SK-N-SH treated with all-trans-retinoic acid at 6 μM for 48 hours (cell line): ENCODE data around the gene KIRREL3.
A peak's percentile ranks its signal among the peaks of the same experiment; 100 is the strongest.

Experiments used
- ATAC-seq: fragments of 200-7000 bp; cut with Tn5 transposase; 3 replicates; pipeline ENCODE4 v1.9.1; 2020; ENCODE audit warnings: mild to moderate bottlenecking, moderate library complexity
- ARNTL ChIP-seq: fragments of 450-650 bp; formaldehyde crosslinking; IDR thresholded peaks from 2 replicates; pipeline ENCODE4 v1.5.0; 2020; ENCODE audit warnings: low read depth, mild to moderate bottlenecking, moderate library complexity, borderline replicate concordance
- BACH2 ChIP-seq: fragments of 250-450 bp; sonication (Bioruptor Pico); IDR thresholded peaks from 2 replicates; pipeline ENCODE4 v1.9.0; 2021; ENCODE audit warnings: mild to moderate bottlenecking, borderline replicate concordance
- CREB5 ChIP-seq: fragments of 250-450 bp; sonication (Bioruptor Pico); IDR thresholded peaks from 2 replicates; pipeline ENCODE4 v1.5.1; 2020; ENCODE audit warnings: low read depth, mild to moderate bottlenecking, moderate library complexity
- CSDC2 ChIP-seq: fragments of 250-450 bp; sonication (Bioruptor Pico); IDR thresholded peaks from 2 replicates; pipeline ENCODE4 v1.5.0; 2020; ENCODE audit warnings: mild to moderate bottlenecking, moderate library complexity
- CSRNP3 ChIP-seq: fragments of 250-450 bp; sonication (Bioruptor Pico); IDR thresholded peaks from 2 replicates; pipeline ENCODE4 v1.5.1; 2021; ENCODE audit warnings: mild to moderate bottlenecking, moderate library complexity
- GLIS3 ChIP-seq: fragments of 250-450 bp; sonication (Bioruptor Pico); IDR thresholded peaks from 2 replicates; pipeline ENCODE4 v1.5.0; 2020; ENCODE audit warnings: mild to moderate bottlenecking, moderate library complexity
- ISL1 ChIP-seq: fragments of 250-450 bp; sonication (Bioruptor Pico); IDR thresholded peaks from 2 replicates; pipeline ENCODE4 v2.1.2; 2022; ENCODE audit warnings: mild to moderate bottlenecking, moderate library complexity
- OSR1 ChIP-seq: fragments of 250-450 bp; sonication (Bioruptor Pico); IDR thresholded peaks from 2 replicates; pipeline ENCODE4 v1.8.0; 2022; ENCODE audit warnings: moderate library complexity, mild to moderate bottlenecking, inconsistent platforms
- PATZ1 ChIP-seq: fragments of 250-450 bp; sonication (Bioruptor Pico); IDR thresholded peaks from 2 replicates; pipeline ENCODE4 v1.8.0; 2020; ENCODE audit warnings: mild to moderate bottlenecking, moderate library complexity, borderline replicate concordance
- POU6F1 ChIP-seq: fragments of 250-450 bp; sonication (Bioruptor Pico); IDR thresholded peaks from 2 replicates; pipeline ENCODE4 v1.8.0; 2021; ENCODE audit warnings: low read depth, mild to moderate bottlenecking, moderate library complexity, borderline replicate concordance
- PPARA ChIP-seq: fragments of 250-450 bp; sonication (Bioruptor Pico); IDR thresholded peaks from 2 replicates; pipeline ENCODE4 v1.5.0; 2020; ENCODE audit warnings: mild to moderate bottlenecking, borderline replicate concordance
- RARB ChIP-seq: fragments of 250-450 bp; sonication (Bioruptor Pico); IDR thresholded peaks from 2 replicates; pipeline ENCODE4 v1.8.0; 2021; ENCODE audit warnings: mild to moderate bottlenecking, moderate library complexity
- SNAI2 ChIP-seq: fragments of 250-450 bp; sonication (Bioruptor Pico); IDR thresholded peaks from 2 replicates; pipeline ENCODE4 v1.5.0; 2020; ENCODE audit warnings: mild to moderate bottlenecking, moderate library complexity
- TCF4 ChIP-seq: fragments of 250-450 bp; sonication (Bioruptor Pico); IDR thresholded peaks from 2 replicates; pipeline ENCODE4 v1.8.0; 2021; ENCODE audit warnings: mild to moderate bottlenecking, moderate library complexity, borderline replicate concordance
- TOX ChIP-seq: fragments of 250-450 bp; sonication (Bioruptor Pico); IDR thresholded peaks from 2 replicates; pipeline ENCODE4 v1.8.0; 2021; ENCODE audit warnings: mild to moderate bottlenecking, moderate library complexity, borderline replicate concordance
- TSHZ2 ChIP-seq: fragments of 250-450 bp; sonication (Bioruptor Pico); IDR thresholded peaks from 2 replicates; pipeline ENCODE4 v1.5.0; 2020; ENCODE audit warnings: mild to moderate bottlenecking, moderate library complexity
- ZC3H10 ChIP-seq: fragments of 250-450 bp; sonication (Bioruptor Pico); IDR thresholded peaks from 2 replicates; pipeline ENCODE4 v1.5.1; 2021; ENCODE audit warnings: mild to moderate bottlenecking, moderate library complexity
- ZFP3 ChIP-seq: fragments of 250-450 bp; sonication (Bioruptor Pico); IDR thresholded peaks from 2 replicates; pipeline ENCODE4 v1.5.0; 2020; ENCODE audit warnings: mild to moderate bottlenecking, moderate library complexity
- ZFP30 ChIP-seq: fragments of 450-650 bp; formaldehyde crosslinking; IDR thresholded peaks from 2 replicates; pipeline ENCODE4 v1.5.0; 2022; ENCODE audit warnings: mild to moderate bottlenecking, moderate library complexity
- ZNF565 ChIP-seq: fragments of 450-650 bp; formaldehyde crosslinking; conservative IDR thresholded peaks from 2 replicates; pipeline ENCODE4 v1.5.0; 2020; ENCODE audit warnings: low read depth, mild to moderate bottlenecking, moderate library complexity
- ZNF70 ChIP-seq: fragments of 450-650 bp; formaldehyde crosslinking; IDR thresholded peaks from 2 replicates; pipeline ENCODE4 v1.5.0; 2020; ENCODE audit warnings: mild to moderate bottlenecking, moderate library complexity
- ZNF8 ChIP-seq: fragments of 450-650 bp; formaldehyde crosslinking; IDR thresholded peaks from 2 replicates; pipeline ENCODE4 v1.5.0; 2020; ENCODE audit warnings: mild to moderate bottlenecking, moderate library complexity

The KIRREL3 gene

GRCh38 chr11:127000291-127000968, at the start of gene KIRREL3:
TSS of gene KIRREL3 (minus strand) at chr11:127000770.
- peak; percentile 73 for ATAC-seq
- TF ChIP-seq TSHZ2 (CRISPR knock-in tag) (no peak), ZNF565 (CRISPR knock-in tag) (no peak), OSR1 (CRISPR knock-in tag) (no peak), RARB (CRISPR knock-in tag) (no peak), ZFP30 (CRISPR knock-in tag) (no peak), ZNF70 (CRISPR knock-in tag) (no peak), TOX (CRISPR knock-in tag) (no peak), BACH2 (CRISPR knock-in tag) (no peak), PATZ1 (CRISPR knock-in tag) (no peak), ZFP3 (CRISPR knock-in tag) (no peak), ISL1 (CRISPR knock-in tag) (no peak), CSDC2 (no peak), ZC3H10 (no peak), ZNF8 (CRISPR knock-in tag) (no peak), CREB5 (CRISPR knock-in tag) (no peak), TCF4 (CRISPR knock-in tag) (no peak)
- TF ChIP-seq, all 23 proteins: peak for 0

- no peak for ATAC-seq
- no peak for TF ChIP-seq PATZ1 (CRISPR knock-in tag)
- no peak for TF ChIP-seq ZC3H10
- no peak for TF ChIP-seq TSHZ2 (CRISPR knock-in tag)
- TF ChIP-seq CREB5 (CRISPR knock-in tag) = no peak
- TF ChIP-seq ZNF565 (CRISPR knock-in tag) = no peak
- TF ChIP-seq ZNF70 (CRISPR knock-in tag) = no peak
- no peak for TF ChIP-seq ZFP3 (CRISPR knock-in tag)
- TF ChIP-seq SNAI2 = no peak
- no peak for TF ChIP-seq TOX (CRISPR knock-in tag)
- TF ChIP-seq CSDC2 = no peak
- no peak for TF ChIP-seq PPARA (CRISPR knock-in tag)
- no peak for TF ChIP-seq GLIS3
- no peak for TF ChIP-seq RARB (CRISPR knock-in tag)
- no peak for TF ChIP-seq CSRNP3 (CRISPR knock-in tag)
- TF ChIP-seq TCF4 (CRISPR knock-in tag) = no peak
- no peak for TF ChIP-seq POU6F1
- no peak for TF ChIP-seq ARNTL
These were observed 49.6 kb upstream of the KIRREL3 start for GRCh38 chr11:127050186-127050585.
